Superior temporal gyrus (tissue), 1 donor: ENCODE data around the gene SORBS1.

Experiments used
- DNase-seq: peaks from one replicate; pipeline ENCODE4 v3.0.0-alpha.2; 2016; ENCODE audit errors: extremely low spot score

SORBS1 gene

DNA sequence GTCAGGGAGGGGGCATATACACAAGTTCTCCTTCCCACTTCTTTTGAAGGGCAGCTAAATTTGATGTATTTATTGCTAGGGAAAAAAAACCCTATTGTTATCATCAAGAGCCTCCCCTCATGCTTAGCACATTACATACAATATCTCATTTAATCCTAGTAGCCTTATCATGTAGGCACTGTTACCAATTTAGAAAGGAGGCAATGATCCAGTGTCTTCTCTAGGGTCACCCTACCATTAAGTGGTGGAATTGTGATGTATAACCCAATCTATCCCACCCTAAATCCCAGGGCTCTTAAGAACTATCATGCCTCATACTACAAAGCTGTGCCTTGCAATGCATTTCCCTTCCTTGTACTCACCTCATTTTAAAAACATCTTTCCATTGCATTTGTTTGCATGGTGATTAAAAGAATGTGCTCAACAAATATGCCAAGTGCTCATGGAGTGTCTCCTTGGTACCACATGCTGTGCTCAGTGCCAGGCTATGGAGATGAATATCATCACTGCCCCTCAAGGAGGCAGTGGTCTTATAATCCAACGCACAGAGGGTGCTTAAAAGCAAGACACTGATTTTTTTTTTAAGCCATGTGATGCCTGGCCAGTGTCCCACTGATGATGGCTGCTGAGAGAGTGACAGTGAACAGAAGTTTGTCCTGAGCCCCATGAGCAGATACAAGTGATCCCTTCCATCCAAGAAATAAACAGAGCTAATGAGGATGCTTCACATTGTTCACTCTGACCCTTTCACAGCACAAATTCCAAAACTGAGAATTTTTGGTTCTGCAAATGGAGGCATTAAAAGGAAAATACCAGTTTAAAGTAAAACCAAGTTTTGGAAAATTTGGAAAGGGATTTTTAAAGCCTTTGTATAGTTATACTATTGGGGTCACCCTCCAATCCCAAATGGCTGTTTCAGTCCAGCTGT is 98.2 kb downstream of the SORBS1 start:
- DNase-seq = no peak

DNA sequence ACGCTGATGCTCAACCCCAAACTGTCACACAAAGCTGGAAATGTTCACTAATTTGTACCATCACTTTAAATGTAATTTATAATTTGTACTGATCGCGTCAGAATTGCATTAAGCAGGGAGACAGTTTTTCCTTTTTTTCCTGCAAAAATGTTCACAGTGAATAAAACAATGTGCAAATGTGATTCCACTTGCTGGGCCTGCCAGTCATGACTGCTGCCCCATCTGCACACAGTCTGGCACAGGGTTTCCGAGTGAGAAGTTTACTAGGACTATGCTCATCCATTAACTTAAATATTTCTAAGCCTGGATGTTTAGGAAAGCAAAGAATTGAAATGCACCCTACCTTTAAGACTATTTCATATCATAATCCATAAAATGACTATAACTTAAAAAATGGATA is 99.6 kb downstream of the SORBS1 start:
- DNase-seq = peak; percentile 9

DNA sequence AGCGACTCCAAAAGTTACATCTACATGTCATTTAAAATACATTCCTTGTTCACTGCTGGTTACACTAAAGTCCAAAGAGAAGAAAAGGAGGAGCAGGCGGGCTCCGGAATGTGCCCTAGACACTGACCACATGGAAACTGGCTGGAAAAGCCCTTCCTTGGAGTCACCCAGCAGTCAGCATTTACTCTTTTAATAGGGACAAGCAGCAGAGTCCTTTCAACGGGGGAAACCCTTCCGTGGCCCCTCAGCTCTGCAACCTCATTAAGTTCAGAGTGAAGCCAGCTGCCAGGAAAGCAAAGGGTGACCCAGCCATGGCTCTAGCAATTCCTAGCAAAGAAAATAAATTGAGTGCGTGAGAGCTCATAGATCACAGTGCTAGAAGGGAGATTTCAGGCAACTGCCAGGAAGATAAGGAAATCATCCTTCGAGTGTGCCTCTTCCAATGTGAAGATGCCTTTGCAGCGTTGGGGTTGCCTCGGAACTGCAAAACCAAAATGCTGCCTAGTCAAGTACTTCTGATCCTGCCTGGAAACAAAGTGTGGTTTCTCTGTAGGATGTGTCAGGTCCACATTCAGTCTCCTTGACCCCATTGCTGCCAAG is 101.6 kb downstream of the SORBS1 start:
- no peak for DNase-seq

DNA sequence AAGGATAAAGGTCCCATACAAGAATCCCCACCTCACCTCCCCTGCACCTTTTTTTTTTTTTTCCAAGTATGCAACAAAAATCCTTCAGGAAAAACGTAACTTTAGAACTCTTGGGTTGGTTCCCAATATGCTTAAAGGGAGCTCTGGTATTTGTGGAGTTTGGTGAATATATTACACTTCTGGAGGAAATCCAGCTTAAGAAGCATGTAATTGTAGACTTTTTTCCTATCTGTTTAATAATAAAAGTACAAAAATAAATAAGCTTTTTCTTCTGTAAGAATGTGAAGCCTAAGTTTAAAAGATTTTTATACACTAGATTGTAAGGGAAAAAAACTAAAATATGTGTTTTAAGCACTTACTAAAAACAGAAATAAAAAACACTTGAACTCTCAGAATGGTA is 102.3 kb downstream of the SORBS1 start:
- DNase-seq = peak; percentile 11

DNA sequence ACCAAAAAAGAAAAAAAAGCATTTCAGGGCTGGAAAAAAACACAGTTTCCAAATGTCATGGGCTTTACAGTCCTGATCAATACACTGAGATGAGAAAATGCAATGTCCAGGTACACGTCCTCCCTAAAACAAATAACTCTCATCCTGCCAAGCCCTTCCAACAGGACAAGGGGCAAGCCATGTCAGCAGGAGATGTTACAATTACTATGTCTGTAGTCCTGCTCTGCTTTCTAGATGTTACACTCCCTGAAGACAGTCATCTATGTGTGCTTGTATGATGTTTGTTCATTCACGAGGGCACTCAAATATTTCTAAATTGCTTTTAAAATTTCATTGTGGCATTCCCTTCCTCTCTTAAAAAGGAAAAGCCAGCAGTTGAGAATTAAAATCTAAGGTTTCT is 103.2 kb downstream of the SORBS1 start:
- DNase-seq = no peak

DNA sequence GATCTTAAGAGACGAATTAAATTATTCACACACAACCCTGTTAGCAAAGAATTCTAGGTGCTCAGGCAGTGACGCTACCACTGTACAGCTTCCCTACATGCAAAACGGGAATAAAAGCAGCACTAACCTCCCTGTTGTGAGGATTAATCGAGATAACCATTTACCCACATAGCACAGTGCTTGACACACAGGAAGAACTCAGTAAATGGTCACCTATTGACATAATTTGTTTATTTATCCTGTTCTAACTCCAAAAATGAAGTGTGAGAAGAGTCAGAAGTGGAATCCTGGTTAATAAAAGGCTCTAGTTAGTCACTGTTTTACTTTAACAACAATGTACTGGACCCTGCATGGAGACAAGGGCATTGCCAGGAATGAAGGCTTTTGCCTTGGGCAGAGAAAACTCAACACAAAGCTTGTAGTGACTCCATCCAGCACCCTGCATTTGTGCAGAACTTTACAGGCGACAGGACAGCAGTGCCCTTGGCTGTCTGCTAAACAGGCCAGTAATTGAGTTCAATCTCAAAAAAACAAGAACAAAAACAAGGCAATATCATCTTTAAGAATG is 103.8 kb downstream of the SORBS1 start:
- peak; percentile 11 for DNase-seq

DNA sequence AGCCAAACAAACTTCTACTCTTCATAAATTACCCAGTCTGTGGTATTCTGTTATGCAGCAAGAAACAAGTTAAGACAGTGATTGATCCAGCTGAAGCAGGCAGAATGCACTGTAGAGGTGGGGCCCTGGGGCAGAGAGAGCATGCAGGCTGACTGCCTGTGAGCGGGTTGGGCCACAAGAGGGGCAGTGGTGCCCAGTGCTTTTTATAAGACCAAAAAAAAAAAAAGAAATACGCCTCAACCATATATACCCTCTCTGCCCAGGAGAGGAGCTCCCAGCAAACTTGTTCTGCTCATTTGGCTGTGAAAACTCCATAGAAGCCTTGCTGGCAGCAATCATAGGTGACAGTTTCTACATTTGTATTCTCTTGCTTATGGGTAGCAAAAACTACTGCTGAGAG is 104.7 kb downstream of the SORBS1 start:
- no peak for DNase-seq

DNA sequence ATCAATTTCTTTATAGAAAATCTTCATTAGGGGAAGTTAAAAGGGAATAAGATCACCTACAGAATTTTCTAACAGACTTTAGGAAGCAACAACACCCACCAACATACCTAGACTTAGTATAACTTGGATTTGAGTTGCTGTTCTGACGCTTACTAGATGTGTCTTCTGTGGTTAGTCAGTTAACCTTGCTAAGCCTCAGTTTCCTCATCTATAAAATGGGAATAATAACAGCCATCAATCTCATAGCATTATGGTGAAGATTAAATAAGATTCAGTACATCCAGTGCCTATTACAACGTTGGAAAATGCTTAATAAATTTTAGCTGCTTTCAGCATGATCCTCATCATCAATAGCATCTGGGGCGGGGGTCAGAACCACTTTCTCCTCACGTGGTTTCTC is 106.2 kb downstream of the SORBS1 start:
- DNase-seq = no peak

DNA sequence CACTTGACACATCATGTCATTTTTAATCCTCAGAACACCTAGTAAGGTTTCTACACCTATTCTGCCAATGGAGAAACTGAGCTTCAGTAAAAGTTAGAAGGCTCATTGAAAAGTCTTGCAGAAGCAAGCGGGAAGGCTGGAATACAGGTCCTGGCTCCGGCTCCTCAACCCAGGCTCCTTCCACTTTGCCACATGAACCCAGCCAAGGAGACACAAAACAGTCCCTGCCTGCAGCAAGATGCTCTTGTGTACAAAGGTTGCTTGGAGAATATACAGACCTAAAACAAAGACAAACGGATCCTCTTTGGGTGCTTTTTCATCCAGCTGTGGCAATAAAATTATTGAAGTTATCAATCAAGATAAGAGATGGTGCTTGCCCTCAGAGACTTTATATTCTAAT is 106.8 kb downstream of the SORBS1 start:
- no peak for DNase-seq

DNA sequence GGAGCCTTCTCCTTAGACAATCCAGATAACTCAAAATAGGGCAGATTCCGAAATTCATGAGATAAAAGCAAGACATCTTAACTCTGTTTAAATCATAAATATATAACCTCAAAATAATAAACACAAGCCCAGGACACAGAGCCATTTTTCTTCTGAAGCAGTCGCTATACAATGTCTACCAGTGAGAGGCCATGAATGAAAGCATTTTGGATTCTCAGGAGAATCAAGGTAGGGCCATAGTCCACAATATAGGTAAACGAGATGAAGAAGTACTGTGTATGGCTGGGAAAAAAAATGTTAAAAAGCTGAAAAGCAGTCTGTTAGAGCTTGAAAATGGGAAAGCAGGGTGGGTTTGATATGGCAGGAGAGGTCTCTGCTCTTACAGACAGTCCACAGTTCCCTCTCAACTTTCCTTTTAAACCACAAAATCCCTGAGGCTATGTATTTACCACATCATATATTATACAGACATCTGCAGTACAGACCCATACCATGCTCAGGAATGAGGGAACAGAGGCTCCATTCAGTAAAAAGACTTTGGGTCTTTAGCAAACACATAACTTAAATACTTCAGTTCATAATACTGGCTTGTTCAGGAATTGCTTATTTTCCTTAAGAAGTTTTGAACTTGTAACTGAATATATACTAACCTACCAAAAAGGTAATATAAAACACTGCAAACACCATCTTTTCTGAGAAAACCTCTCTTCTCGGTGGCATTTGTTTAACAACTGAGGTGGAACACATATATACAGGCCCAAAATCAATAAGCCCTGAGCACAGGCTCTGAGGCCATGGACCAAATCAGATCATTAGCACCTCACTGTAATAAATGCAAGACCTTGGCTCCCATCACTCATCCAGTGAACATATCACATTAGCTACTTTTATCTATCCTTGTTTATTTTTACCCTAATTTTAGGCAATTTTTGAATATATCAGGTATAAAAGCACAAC is 109.3 kb downstream of the SORBS1 start:
- no peak for DNase-seq

DNA sequence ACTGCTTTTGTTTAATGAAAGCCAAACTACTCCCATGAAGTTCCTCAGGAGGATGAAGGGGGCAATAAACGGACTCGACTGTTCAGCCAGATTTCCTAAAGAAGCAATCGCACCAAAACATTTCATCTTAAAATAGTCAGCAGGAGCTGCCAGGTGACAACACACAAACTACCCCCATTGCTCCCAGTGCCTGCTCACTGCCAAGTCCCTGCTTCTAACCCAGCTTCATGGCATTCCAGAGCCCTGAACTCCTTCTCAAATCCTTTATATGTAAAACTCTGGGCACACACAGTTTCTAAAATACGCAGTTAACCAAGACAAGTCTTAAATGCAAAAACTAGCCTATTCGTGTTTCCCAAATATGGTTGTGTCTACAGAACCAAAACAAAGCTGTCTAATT is 110.0 kb downstream of the SORBS1 start:
- DNase-seq = no peak

DNA sequence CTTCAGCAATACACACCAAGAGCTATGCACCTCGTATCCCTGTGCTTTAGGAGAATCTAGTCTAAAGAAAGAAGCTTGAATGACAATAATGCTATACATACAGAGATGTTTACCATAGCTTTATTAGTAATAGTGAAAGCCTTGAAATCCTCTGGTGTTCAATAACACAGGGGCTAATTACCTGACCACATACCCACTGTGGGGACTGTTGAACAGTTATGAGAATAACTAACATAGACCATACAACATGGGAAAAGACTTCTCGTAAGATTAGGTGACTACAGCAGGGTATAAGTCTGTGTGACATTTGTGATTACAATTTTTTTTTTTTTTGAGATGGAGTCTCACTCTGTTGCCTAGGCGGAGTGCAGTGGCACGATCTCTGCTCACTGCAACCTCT is 111.0 kb downstream of the SORBS1 start:
- DNase-seq = no peak

DNA sequence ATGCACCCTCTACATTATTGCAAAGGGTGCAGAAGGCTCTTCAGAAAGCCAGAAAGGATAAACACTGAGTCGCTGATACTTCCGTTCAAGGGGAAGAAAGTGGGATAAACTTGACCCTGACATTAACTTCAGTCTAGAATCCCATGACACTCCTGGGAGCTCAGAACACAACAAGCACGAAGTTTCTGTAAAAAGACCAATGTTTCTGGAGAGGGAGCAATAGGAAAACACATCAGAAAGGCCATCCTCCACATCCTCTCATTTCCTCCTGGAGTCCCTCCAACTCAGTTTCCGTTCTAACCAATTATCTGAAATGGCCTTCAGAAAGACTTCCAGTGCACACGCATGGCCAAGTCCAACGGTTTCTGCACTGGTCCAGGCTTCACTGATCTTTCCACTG is 113.5 kb downstream of the SORBS1 start:
- DNase-seq = no peak

DNA sequence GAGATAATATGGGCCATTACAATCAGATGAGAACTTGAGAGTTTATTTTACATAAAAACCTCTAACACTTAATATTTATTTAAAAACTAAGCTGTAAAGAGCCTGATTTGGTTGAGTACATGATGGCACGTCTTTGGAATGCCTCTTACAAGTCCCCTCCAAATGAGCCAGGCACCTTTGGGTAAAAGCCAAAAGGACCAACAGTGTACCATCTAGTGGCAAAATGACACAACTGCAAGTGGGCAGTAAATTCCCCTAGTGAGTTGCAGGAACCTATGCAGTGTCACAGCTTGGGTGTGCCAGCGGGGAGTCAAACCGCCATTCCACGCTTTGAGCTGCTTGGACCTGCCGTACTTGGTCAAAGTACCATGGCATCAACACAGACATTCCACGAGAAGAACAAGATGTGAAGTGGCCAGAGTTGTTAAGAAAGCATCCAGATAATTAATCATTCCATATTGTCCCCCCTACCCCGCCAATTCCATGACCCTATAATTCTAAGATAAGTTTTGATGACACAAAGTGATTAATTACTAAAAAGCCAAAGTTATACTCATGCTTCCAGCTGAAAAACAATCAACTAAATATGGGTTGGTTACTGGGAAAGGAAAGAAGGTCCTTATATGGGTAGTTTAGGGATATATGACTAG is 115.2 kb downstream of the SORBS1 start:
- DNase-seq = peak; percentile 84

DNA sequence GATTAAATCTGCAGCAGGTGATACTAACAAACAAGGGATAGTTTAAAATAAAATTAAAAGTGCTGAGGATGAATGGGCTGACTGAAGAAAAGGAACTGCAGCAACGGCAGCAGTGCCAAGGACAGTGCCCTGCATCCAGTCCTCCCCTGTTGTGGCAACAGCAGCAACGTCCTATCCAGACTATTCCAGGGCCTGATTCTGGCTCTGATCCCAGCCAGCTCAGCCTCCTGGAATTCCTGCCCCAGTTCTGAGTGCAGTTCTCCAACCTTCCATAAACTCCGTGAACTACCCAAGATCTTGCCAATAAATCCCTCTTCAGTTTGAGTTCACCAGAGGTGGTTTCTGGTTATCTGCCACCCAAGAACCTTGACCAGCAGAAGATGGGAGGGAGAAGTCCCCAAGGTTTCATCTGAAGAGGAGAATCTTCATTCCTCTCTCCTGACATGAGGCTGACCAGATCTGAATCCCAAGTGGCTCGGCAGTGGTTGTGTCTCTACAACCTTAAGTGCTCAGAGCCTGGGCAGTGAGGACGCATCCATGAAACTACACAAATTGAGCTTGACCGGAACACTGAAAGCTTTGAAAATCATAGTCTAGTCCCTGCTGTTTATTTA is 115.8 kb downstream of the SORBS1 start:
- DNase-seq = no peak

DNA sequence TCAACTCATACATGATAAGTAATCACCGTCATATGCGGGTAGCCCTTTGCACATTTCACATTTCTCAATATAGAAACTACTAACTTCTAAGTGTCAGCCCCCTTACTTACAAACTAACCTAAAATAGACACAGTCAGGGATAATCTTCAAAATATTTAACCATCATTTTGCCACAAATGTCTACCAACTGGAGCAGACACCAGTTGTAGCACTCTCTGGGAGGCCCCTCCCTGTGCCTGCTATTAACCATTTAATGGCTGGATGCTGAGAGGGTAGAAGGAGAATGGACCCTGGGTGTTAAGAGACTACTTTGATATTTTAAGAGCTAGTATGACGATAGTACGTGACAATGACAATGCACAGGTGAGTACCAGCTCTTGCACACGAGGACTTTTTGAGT is 116.4 kb downstream of the SORBS1 start:
- DNase-seq = no peak

DNA sequence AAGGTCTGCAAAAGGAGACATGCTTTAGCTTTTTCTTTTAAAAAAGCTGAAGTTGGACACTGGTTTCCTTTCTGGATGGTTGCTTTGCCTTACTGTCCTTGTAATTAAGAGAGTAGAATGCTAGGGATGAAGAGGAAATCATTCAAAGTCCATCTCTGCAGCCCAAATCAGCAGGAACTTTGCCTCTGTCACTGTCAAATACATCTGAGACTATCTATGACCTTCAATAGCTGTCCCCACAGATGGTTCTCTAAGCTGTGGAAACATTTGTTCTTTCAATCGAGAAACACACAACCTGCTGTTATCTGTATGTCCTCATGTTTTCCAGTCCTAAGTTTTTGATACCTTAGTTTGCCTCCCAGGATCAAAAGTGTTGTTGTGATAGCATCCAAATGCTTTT is 117.5 kb downstream of the SORBS1 start:
- no peak for DNase-seq

DNA sequence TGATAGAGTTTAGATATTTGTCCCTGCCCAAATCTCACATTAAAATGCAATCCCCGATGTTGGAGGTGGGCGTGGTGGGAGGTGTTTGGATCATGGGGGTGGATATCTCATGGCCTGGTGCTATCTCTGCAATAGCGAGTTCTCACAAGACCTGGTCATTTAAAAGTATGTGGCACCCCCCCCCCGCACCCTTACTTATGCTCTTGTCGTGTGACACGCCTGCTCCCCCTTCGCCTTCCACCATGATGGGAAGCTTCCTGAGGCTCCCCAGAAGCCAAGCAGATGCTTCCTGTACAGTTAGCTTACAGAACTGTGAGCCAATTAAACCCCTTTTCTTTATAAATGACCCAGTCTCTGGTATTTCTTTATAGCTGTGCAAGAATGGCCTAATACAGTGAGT is 118.8 kb downstream of the SORBS1 start:
- no peak for DNase-seq

DNA sequence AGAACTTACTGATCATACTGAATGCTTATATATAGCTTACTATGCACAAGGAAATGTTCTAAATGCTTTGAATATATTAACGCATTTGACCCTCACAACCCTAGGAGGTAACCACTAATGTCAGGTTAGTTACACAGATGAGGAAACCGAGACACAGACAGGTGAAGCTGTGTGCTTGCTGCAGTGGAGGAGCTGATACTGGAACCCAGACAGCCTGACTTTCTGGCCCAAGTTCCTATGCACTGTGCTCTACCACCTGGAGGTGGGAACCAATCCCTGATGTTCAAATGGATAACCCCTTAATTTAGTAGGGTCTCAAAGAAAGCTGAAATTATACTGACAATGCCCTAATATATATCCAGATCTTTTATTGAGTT is 119.6 kb downstream of the SORBS1 start:
- DNase-seq = no peak

DNA sequence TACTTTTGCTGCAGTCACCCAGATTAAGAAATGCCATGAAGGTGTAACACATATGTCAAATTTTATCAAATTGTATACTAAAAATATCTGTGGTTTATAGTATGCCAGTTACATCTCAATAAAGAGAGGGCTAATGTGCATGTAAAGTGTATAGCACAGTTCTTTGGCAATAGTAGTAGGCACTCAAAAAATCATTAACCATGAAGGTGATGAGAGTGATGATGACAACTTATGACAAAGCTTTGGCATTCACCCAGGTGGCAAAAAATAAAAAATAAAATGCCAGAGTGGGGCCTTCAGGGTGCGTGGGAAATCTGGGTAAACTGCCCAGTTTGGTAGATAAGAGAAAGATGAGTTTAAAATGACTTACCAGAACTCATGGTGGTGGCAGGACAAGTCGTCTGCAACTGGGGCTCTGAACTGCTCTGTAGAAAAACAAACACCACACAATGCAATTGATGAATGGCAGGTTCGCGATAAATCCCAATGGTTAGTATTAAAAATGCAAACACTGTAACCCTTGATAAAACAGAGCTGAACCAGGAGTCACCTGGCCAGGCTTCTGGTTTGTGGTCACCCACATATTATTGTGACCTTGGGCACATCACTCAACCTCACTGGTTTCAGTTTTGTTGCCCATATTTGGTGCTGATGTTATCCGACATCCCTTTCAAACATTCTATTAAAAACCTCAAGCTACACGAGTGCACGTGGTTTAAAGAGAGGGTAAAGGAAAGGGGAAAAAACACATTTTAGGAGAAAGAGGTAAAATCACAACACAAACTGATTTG is 120.2 kb downstream of the SORBS1 start:
- DNase-seq = no peak
